WTC11 (cell line): ENCODE results near the gene A1BG. TPM values are rescaled to one million over a fixed set of nuclear protein-coding genes. Genes with fewer than 3 reads are reported as not detected.
A peak's percentile ranks its signal among the peaks of the same experiment; 100 is the strongest.

Source experiments
- ATAC-seq: fragments of 200-7000 bp; cut with Tn5 transposase; 2 replicates; pipeline ENCODE4 v1.10.0; 2021; ENCODE audit warnings: mild to moderate bottlenecking, moderate library complexity
- CTCF ChIA-PET: fragments of 300-600 bp; sonication (Branson Sonifier 250); formaldehyde crosslinking; loops from one replicate; lab custom pipeline; 2021; ENCODE audit warnings: antibody characterized with exemption; lab: Charles Lee
- POLR2A ChIA-PET: fragments of 350-600 bp; sonication (Branson Sonifier 250); formaldehyde crosslinking; loops from one replicate; lab custom pipeline; 2021; ENCODE audit warnings: antibody characterized with exemption; lab: Charles Lee
- DNase-seq: peaks from one replicate; pipeline ENCODE4 v3.0.0; 2021; ENCODE audit warnings: low spot score
- H3K27ac Mint-ChIP-seq: 2 replicates; pipeline ENCODE4 v1.8.0; 2021; ENCODE audit warnings: mixed read lengths
- H3K27me3 Mint-ChIP-seq: 2 replicates; pipeline ENCODE4 v1.8.0; 2021; ENCODE audit warnings: low read depth, mild to moderate bottlenecking, moderate library complexity, mixed read lengths
- H3K36me3 Mint-ChIP-seq: 2 replicates; pipeline ENCODE4 v1.8.0; 2021; ENCODE audit warnings: mixed read lengths
- H3K4me1 Mint-ChIP-seq: 2 replicates; pipeline ENCODE4 v1.8.0; 2022; ENCODE audit warnings: mixed read lengths
- H3K4me3 Mint-ChIP-seq: 2 replicates; pipeline ENCODE4 v1.8.0; 2021; ENCODE audit warnings: mild to moderate bottlenecking, moderate library complexity, mixed read lengths
- H3K9me3 Mint-ChIP-seq: 2 replicates; pipeline ENCODE4 v1.8.0; 2021; ENCODE audit warnings: mixed read lengths
- ATF1 ChIP-seq: sonication (generic); formaldehyde crosslinking; IDR thresholded peaks from 2 replicates; pipeline ENCODE4 v1.8.1; 2023; ENCODE audit warnings: mild to moderate bottlenecking, moderate library complexity, missing genetic modification reagents
- EMX1 ChIP-seq: fragments of 250-450 bp; sonication (Bioruptor Pico); IDR thresholded peaks from 2 replicates; pipeline ENCODE4 v1.8.0; 2021; ENCODE audit warnings: mild to moderate bottlenecking
- ETV6 ChIP-seq: sonication (generic); formaldehyde crosslinking; IDR thresholded peaks from 2 replicates; pipeline ENCODE4 v1.8.1; 2022; ENCODE audit warnings: mild to moderate bottlenecking, missing genetic modification reagents
- FOXJ3 ChIP-seq: sonication (generic); formaldehyde crosslinking; IDR thresholded peaks from 2 replicates; pipeline ENCODE4 v1.9.0; 2021; ENCODE audit warnings: missing genetic modification reagents, mild to moderate bottlenecking, borderline replicate concordance
- MXD4 ChIP-seq: fragments of 250-450 bp; sonication (Bioruptor Pico); IDR thresholded peaks from 2 replicates; pipeline ENCODE4 v1.8.0; 2021; ENCODE audit warnings: mild to moderate bottlenecking, moderate library complexity, borderline replicate concordance
- NFATC4 ChIP-seq: fragments of 250-450 bp; sonication (Bioruptor Pico); IDR thresholded peaks from 2 replicates; pipeline ENCODE4 v1.9.0; 2021; ENCODE audit warnings: mild to moderate bottlenecking
- NR1H2 ChIP-seq: sonication (generic); formaldehyde crosslinking; IDR thresholded peaks from 2 replicates; pipeline ENCODE4 v1.9.0; 2021; ENCODE audit warnings: mild to moderate bottlenecking, moderate library complexity, missing genetic modification reagents
- NR3C1 ChIP-seq: sonication (generic); formaldehyde crosslinking; conservative IDR thresholded peaks from 2 replicates; pipeline ENCODE4 v1.8.1; 2023; ENCODE audit warnings: low read depth, mild to moderate bottlenecking, missing genetic modification reagents
- SMAD3 ChIP-seq: sonication (generic); formaldehyde crosslinking; IDR thresholded peaks from 2 replicates; pipeline ENCODE4 v1.8.0; 2022; ENCODE audit warnings: missing genetic modification reagents, mild to moderate bottlenecking, borderline replicate concordance
- SOX15 ChIP-seq: fragments of 250-450 bp; sonication (Bioruptor Pico); IDR thresholded peaks from 2 replicates; pipeline ENCODE4 v1.9.0; 2021; ENCODE audit warnings: mild to moderate bottlenecking
- SP1 ChIP-seq: sonication (generic); formaldehyde crosslinking; conservative IDR thresholded peaks from 2 replicates; pipeline ENCODE4 v1.8.1; 2022; ENCODE audit warnings: missing genetic modification reagents
- ZBTB21 ChIP-seq: sonication (generic); formaldehyde crosslinking; IDR thresholded peaks from 2 replicates; pipeline ENCODE4 v1.8.1; 2023; ENCODE audit warnings: mild to moderate bottlenecking, missing genetic modification reagents, borderline replicate concordance
- total RNA-seq: library from RNA; stranded (reverse); gene quantifications from 3 replicates; pipeline ENCODE4 v1.2.3, GENCODE V29; 2021
- TF ChIP-seq, protein P1 (sequence below): fragments of 250-450 bp; sonication (Bioruptor Pico); IDR thresholded peaks from 2 replicates; pipeline ENCODE4 v1.9.0; 2021; ENCODE audit warnings: mild to moderate bottlenecking
- TF ChIP-seq, protein P2 (sequence below): fragments of 250-450 bp; sonication (Bioruptor Pico); IDR thresholded peaks from 2 replicates; pipeline ENCODE4 v2.1.2; 2022; ENCODE audit warnings: mild to moderate bottlenecking, moderate library complexity
- TF ChIP-seq, protein P3 (sequence below): sonication (generic); formaldehyde crosslinking; conservative IDR thresholded peaks from 2 replicates; pipeline ENCODE4 v1.8.1; 2023; ENCODE audit warnings: mild to moderate bottlenecking, low read depth, missing genetic modification reagents, moderate library complexity
- TF ChIP-seq, protein P4 (sequence below): sonication (generic); formaldehyde crosslinking; IDR thresholded peaks from 2 replicates; pipeline ENCODE4 v1.8.1; 2023; ENCODE audit warnings: mild to moderate bottlenecking, missing genetic modification reagents
- TF ChIP-seq, protein P5 (sequence below): sonication (generic); formaldehyde crosslinking; IDR thresholded peaks from 2 replicates; pipeline ENCODE4 v1.8.0; 2022; ENCODE audit warnings: mild to moderate bottlenecking, missing genetic modification reagents
- TF ChIP-seq, protein P6 (sequence below): sonication (generic); formaldehyde crosslinking; IDR thresholded peaks from 2 replicates; pipeline ENCODE4 v1.8.0; 2022; ENCODE audit warnings: missing genetic modification reagents
- TF ChIP-seq, protein P7 (sequence below): sonication (generic); formaldehyde crosslinking; IDR thresholded peaks from 2 replicates; pipeline ENCODE4 v1.8.0; 2022; ENCODE audit warnings: mild to moderate bottlenecking, missing genetic modification reagents

The A1BG gene
- total RNA-seq, 1 experiment from 2014 or later = 24.3 TPM

DNA sequence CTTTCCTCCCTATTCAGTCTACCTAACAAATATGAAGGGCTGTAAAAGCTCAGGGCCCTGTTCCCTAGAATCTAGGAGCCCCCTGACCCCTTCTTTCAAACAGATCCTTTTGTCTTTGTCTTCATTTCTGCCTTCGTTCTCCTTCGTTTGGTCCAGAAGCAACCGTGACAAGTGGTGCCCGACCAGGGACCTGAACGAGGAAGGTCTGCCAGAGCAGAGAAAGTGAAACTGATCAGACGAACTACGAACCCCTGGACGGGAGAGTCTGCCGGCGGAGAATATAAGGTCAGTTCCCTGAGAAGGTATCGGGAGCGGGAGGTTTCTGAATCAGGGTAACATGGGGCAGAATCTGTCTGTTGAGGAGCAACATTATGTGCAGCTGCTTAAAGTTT lies 47.4 kb downstream of the A1BG start (continued):
- TF ChIP-seq, protein P1, sequence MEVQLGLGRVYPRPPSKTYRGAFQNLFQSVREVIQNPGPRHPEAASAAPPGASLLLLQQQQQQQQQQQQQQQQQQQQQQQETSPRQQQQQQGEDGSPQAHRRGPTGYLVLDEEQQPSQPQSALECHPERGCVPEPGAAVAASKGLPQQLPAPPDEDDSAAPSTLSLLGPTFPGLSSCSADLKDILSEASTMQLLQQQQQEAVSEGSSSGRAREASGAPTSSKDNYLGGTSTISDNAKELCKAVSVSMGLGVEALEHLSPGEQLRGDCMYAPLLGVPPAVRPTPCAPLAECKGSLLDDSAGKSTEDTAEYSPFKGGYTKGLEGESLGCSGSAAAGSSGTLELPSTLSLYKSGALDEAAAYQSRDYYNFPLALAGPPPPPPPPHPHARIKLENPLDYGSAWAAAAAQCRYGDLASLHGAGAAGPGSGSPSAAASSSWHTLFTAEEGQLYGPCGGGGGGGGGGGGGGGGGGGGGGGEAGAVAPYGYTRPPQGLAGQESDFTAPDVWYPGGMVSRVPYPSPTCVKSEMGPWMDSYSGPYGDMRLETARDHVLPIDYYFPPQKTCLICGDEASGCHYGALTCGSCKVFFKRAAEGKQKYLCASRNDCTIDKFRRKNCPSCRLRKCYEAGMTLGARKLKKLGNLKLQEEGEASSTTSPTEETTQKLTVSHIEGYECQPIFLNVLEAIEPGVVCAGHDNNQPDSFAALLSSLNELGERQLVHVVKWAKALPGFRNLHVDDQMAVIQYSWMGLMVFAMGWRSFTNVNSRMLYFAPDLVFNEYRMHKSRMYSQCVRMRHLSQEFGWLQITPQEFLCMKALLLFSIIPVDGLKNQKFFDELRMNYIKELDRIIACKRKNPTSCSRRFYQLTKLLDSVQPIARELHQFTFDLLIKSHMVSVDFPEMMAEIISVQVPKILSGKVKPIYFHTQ = no peak

DNA sequence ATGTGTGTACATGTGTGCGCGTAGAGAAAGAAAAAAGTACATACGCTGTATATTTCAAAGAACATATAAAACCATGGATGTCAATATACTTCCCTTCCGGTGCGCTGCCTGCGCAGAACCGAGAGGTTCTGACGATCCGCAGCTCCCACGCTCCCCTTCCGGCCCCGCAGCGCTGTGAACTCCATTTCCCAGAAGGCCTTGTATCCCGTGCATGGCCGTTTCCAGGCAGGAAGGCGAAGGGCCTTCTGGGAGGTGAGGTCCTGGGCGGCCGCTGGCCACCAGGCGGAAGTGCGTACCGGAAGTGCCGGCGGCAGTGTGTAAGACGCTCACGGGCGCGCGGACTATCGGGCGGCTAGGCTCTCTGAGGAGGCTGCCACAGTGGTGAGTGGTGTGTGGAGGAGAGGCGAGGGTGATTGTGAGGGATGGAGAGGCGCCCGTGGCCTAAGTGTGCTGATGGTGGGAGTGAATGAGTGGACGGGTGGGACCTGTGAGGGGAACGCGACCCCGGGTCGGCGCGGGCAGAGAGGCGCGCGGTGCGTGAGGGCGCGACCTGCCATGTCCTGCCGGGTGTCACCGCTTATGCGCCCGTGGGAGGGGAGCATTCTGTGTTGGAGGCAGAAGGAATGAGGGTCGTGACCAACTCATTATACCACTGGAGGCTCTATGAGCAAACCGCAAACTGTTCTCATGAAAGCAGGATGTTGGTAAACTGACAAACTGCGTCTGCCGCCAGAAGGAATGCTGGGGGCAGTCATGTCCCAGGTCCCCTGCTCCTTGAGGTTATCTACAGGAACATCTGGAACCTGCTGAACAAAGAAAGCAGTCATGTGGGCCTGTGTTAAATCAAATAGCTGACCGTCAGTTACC lies 48.0 kb downstream of the A1BG start, which contains the start of gene ERVK3-1:
Gene ERVK3-1 (plus strand): TSS at position 313 of the 867 bp plus-strand sequence. CDS start 6,792 bp downstream, outside the sequence.
- peak within 1 kb of the TSS; percentile 96 for H3K27ac Mint-ChIP-seq
- H3K4me3 Mint-ChIP-seq = peak within 1 kb of the TSS; percentile 100
- H3K27me3 Mint-ChIP-seq = no peaks in the 10 kb centered on the region
- peaks cover 40% of the 10 kb centered on the region for H3K36me3 Mint-ChIP-seq
- H3K4me1 Mint-ChIP-seq = peaks cover 20% of the 10 kb centered on the region
- DNase-seq (peak; percentile 94), ATAC-seq (peak; percentile 99)
- H3K9me3 Mint-ChIP-seq = no peaks in the 10 kb centered on the region
- POLR2A ChIA-PET = interaction anchor here (1.0 kb wide), 1 partner anchor 27 kb away, joined by 3 read pairs; the partner anchor contains the start of gene ZNF8
- CTCF ChIA-PET = interaction anchor here (0.5 to 0.9 kb wide), 4 partner anchors 34 to 294 kb away, joined by 4 to 8 read pairs (median 5); no protein-coding TSS in a partner anchor
- TF ChIP-seq ETV6 = peak; percentile 87
- TF ChIP-seq, protein P2, sequence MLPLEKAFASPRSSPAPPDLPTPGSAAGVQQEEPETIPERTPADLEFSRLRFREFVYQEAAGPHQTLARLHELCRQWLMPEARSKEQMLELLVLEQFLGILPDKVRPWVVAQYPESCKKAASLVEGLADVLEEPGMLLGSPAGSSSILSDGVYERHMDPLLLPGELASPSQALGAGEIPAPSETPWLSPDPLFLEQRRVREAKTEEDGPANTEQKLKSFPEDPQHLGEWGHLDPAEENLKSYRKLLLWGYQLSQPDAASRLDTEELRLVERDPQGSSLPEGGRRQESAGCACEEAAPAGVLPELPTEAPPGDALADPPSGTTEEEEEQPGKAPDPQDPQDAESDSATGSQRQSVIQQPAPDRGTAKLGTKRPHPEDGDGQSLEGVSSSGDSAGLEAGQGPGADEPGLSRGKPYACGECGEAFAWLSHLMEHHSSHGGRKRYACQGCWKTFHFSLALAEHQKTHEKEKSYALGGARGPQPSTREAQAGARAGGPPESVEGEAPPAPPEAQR = no peak
- 0 out of 2 replicates have a peak, but pooled peaks have one; percentile 67 for TF ChIP-seq ZBTB21
- TF ChIP-seq, protein P3, sequence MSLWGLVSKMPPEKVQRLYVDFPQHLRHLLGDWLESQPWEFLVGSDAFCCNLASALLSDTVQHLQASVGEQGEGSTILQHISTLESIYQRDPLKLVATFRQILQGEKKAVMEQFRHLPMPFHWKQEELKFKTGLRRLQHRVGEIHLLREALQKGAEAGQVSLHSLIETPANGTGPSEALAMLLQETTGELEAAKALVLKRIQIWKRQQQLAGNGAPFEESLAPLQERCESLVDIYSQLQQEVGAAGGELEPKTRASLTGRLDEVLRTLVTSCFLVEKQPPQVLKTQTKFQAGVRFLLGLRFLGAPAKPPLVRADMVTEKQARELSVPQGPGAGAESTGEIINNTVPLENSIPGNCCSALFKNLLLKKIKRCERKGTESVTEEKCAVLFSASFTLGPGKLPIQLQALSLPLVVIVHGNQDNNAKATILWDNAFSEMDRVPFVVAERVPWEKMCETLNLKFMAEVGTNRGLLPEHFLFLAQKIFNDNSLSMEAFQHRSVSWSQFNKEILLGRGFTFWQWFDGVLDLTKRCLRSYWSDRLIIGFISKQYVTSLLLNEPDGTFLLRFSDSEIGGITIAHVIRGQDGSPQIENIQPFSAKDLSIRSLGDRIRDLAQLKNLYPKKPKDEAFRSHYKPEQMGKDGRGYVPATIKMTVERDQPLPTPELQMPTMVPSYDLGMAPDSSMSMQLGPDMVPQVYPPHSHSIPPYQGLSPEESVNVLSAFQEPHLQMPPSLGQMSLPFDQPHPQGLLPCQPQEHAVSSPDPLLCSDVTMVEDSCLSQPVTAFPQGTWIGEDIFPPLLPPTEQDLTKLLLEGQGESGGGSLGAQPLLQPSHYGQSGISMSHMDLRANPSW = no peak
- peak; percentile 84 for TF ChIP-seq SP1 (CRISPR knock-in tag)
- TF ChIP-seq, protein P4, sequence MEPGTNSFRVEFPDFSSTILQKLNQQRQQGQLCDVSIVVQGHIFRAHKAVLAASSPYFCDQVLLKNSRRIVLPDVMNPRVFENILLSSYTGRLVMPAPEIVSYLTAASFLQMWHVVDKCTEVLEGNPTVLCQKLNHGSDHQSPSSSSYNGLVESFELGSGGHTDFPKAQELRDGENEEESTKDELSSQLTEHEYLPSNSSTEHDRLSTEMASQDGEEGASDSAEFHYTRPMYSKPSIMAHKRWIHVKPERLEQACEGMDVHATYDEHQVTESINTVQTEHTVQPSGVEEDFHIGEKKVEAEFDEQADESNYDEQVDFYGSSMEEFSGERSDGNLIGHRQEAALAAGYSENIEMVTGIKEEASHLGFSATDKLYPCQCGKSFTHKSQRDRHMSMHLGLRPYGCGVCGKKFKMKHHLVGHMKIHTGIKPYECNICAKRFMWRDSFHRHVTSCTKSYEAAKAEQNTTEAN (CRISPR knock-in tag) = 0 out of 2 replicates have a peak, but pooled peaks have one; percentile 73
- TF ChIP-seq, protein P5, sequence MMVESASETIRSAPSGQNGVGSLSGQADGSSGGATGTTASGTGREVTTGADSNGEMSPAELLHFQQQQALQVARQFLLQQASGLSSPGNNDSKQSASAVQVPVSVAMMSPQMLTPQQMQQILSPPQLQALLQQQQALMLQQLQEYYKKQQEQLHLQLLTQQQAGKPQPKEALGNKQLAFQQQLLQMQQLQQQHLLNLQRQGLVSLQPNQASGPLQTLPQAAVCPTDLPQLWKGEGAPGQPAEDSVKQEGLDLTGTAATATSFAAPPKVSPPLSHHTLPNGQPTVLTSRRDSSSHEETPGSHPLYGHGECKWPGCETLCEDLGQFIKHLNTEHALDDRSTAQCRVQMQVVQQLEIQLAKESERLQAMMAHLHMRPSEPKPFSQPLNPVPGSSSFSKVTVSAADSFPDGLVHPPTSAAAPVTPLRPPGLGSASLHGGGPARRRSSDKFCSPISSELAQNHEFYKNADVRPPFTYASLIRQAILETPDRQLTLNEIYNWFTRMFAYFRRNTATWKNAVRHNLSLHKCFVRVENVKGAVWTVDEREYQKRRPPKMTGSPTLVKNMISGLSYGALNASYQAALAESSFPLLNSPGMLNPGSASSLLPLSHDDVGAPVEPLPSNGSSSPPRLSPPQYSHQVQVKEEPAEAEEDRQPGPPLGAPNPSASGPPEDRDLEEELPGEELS = peak; percentile 75
- TF ChIP-seq, protein P6, sequence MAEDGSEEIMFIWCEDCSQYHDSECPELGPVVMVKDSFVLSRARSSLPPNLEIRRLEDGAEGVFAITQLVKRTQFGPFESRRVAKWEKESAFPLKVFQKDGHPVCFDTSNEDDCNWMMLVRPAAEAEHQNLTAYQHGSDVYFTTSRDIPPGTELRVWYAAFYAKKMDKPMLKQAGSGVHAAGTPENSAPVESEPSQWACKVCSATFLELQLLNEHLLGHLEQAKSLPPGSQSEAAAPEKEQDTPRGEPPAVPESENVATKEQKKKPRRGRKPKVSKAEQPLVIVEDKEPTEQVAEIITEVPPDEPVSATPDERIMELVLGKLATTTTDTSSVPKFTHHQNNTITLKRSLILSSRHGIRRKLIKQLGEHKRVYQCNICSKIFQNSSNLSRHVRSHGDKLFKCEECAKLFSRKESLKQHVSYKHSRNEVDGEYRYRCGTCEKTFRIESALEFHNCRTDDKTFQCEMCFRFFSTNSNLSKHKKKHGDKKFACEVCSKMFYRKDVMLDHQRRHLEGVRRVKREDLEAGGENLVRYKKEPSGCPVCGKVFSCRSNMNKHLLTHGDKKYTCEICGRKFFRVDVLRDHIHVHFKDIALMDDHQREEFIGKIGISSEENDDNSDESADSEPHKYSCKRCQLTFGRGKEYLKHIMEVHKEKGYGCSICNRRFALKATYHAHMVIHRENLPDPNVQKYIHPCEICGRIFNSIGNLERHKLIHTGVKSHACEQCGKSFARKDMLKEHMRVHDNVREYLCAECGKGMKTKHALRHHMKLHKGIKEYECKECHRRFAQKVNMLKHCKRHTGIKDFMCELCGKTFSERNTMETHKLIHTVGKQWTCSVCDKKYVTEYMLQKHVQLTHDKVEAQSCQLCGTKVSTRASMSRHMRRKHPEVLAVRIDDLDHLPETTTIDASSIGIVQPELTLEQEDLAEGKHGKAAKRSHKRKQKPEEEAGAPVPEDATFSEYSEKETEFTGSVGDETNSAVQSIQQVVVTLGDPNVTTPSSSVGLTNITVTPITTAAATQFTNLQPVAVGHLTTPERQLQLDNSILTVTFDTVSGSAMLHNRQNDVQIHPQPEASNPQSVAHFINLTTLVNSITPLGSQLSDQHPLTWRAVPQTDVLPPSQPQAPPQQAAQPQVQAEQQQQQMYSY (CRISPR knock-in tag) = no peak
- peak; percentile 50; the same call in 1 of the 2 replicates for TF ChIP-seq SMAD3 (CRISPR knock-in tag)
- TF ChIP-seq, protein P7, sequence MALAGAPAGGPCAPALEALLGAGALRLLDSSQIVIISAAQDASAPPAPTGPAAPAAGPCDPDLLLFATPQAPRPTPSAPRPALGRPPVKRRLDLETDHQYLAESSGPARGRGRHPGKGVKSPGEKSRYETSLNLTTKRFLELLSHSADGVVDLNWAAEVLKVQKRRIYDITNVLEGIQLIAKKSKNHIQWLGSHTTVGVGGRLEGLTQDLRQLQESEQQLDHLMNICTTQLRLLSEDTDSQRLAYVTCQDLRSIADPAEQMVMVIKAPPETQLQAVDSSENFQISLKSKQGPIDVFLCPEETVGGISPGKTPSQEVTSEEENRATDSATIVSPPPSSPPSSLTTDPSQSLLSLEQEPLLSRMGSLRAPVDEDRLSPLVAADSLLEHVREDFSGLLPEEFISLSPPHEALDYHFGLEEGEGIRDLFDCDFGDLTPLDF = no peak
- TF ChIP-seq NR1H2 (CRISPR knock-in tag) = no peak
- TF ChIP-seq NR3C1 = no peak
- TF ChIP-seq EMX1 (CRISPR knock-in tag) = no peak
- TF ChIP-seq NFATC4 (CRISPR knock-in tag) = 0 out of 2 replicates have a peak, but pooled peaks have one; percentile 61
- TF ChIP-seq FOXJ3 (CRISPR knock-in tag) = no peak
- no peak for TF ChIP-seq MXD4
- TF ChIP-seq ATF1 (CRISPR knock-in tag) = no peak
- TF ChIP-seq SOX15 = no peak
